Effector memory CD8-positive, alpha-beta T cell (primary cell): Measurements from ENCODE around the gene OR5B3.
"Not testable (repeated sequence)": the region's sequence is repeated elsewhere in the genome, so short reads cannot be mapped to it uniquely, and the experiment has no call there.

Source experiments
- ATAC-seq: fragments of 150-1000 bp; cut with Tn5 transposase; replicated peaks from 2 replicates; pipeline ENCODE4 v1.10.0; 2021; ENCODE audit warnings: mild to moderate bottlenecking, moderate library complexity
- DNase-seq, 3 experiments: peaks; one replicate each; pipeline ENCODE4 v3.0.0; 2021
- H3K27ac Mint-ChIP-seq, 2 donors: one replicate each; pipeline ENCODE4 v1.8.0; 2022; ENCODE audit warnings: mild to moderate bottlenecking in 2 of 2, mixed read lengths in 2 of 2, moderate library complexity in 2 of 2
- H3K27me3 Mint-ChIP-seq, 2 donors: one replicate each; pipeline ENCODE4 v1.8.0; 2022; ENCODE audit warnings: mixed read lengths in 2 of 2
- H3K36me3 Mint-ChIP-seq: one replicate; pipeline ENCODE4 v1.8.0; 2022; ENCODE audit warnings: mild to moderate bottlenecking, moderate library complexity, mixed read lengths; ENCODE audit not compliant: insufficient read depth
- H3K4me1 Mint-ChIP-seq, 2 donors: one replicate each; pipeline ENCODE4 v1.8.0; 2022; ENCODE audit warnings: low read depth in 2 of 2, mixed read lengths in 2 of 2
- H3K4me3 Mint-ChIP-seq, 2 donors: one replicate each; pipeline ENCODE4 v1.8.0; 2022; ENCODE audit warnings: mild to moderate bottlenecking in 2 of 2, mixed read lengths in 2 of 2, moderate library complexity in 2 of 2
- H3K9me3 Mint-ChIP-seq, 2 donors: one replicate each; pipeline ENCODE4 v1.8.0; 2022; ENCODE audit warnings: mixed read lengths in 2 of 2
- total RNA-seq, 9 experiments: gene quantifications; one replicate each; lab custom pipeline; 2026; lab: John Stamatoyannopoulos, UW

The OR5B3 gene
- 0 to 0.12 (median 0) reads per million in 9 experiments for total RNA-seq

- H3K4me3 Mint-ChIP-seq = no peak within 1 kb of the TSS
- no peak for ATAC-seq
- H3K27ac Mint-ChIP-seq = no peak within 1 kb of the TSS
These were observed at the start of gene OR5B3 for GRCh38 chr11:58406774-58407173. TSS of gene OR5B3 (minus strand) at chr11:58406874. CDS start at chr11:58403409, 3,465 bp downstream.

GRCh38 chr11:58451585-58451984 is 44.9 kb upstream of the OR5B3 start:
- Mint-ChIP-seq H3K36me3 (no peaks in the 10 kb centered on the region), H3K27me3 (peaks cover 38 to 42% of the 10 kb centered on the region in 2 donors), H3K9me3 (no peaks in the 10 kb centered on the region), H3K4me3 (no peak overlapping the region), H3K27ac (no peak overlapping the region), H3K4me1 (no peaks in the 10 kb centered on the region)
- ATAC-seq (no peak), DNase-seq (no peak)

More at GRCh38 chr11:58406774-58407173, at the start of gene OR5B3:
- Mint-ChIP-seq H3K27me3 (peaks cover 17 to 46% of the 10 kb centered on the region in 2 donors), H3K4me1 (no peaks in the 10 kb centered on the region), H3K9me3 (peaks cover 7% of the 10 kb centered on the region in 2 donors), H3K36me3 (peaks cover 3% of the 10 kb centered on the region)
- no peak for DNase-seq

- H3K4me1 Mint-ChIP-seq = no peaks in the 10 kb centered on the region
- H3K4me3 Mint-ChIP-seq = no peak overlapping the region
- H3K36me3 Mint-ChIP-seq = no peaks in the 10 kb centered on the region
- ATAC-seq = no peak
- H3K27ac Mint-ChIP-seq = no peak overlapping the region
- no peaks in the 10 kb centered on the region for H3K9me3 Mint-ChIP-seq
- peaks cover 46 to 66% of the 10 kb centered on the region in 2 donors for H3K27me3 Mint-ChIP-seq
- no peak for DNase-seq
These were observed 39.6 kb upstream of the OR5B3 start for GRCh38 chr11:58446294-58446693.

- no peaks in the 10 kb centered on the region for H3K36me3 Mint-ChIP-seq
These were observed 37.6 kb upstream of the OR5B3 start for GRCh38 chr11:58444300-58444699.

GRCh38 chr11:58442136-58442535 is 35.5 kb upstream of the OR5B3 start, which contains the start of gene OR5B12:
TSS of gene OR5B12 (minus strand) at chr11:58442236. CDS start at chr11:58440151, 2,085 bp downstream.
- Mint-ChIP-seq H3K27ac (no peak within 1 kb of the TSS), H3K4me3 (no peak within 1 kb of the TSS), H3K4me1 (no peaks in the 10 kb centered on the region)

More at GRCh38 chr11:58444300-58444699, 37.6 kb upstream of the OR5B3 start:
- peaks cover 48 to 68% of the 10 kb centered on the region in 2 donors for H3K27me3 Mint-ChIP-seq
- H3K4me3 Mint-ChIP-seq = no peak overlapping the region
- ATAC-seq (no peak), DNase-seq (no peak)
- peaks cover 0 to 3% of the 10 kb centered on the region in 2 donors for H3K9me3 Mint-ChIP-seq
- no peak overlapping the region for H3K27ac Mint-ChIP-seq
- no peaks in the 10 kb centered on the region for H3K4me1 Mint-ChIP-seq

GRCh38 chr11:58438486-58438885 is 31.8 kb upstream of the OR5B3 start:
- no peaks in the 10 kb centered on the region for H3K4me1 Mint-ChIP-seq
- H3K27me3 Mint-ChIP-seq = peaks cover 10 to 26% of the 10 kb centered on the region in 2 donors
- ATAC-seq (no peak), DNase-seq (no peak)
- H3K36me3 Mint-ChIP-seq = no peaks in the 10 kb centered on the region
- H3K27ac Mint-ChIP-seq = no peak overlapping the region
- H3K4me3 Mint-ChIP-seq = no peak overlapping the region
- peaks cover 0 to 6% of the 10 kb centered on the region in 2 donors for H3K9me3 Mint-ChIP-seq

More at GRCh38 chr11:58442136-58442535, 35.5 kb upstream of the OR5B3 start, which contains the start of gene OR5B12:
- ATAC-seq = no peak
- no peaks in the 10 kb centered on the region for H3K36me3 Mint-ChIP-seq
- no peak for DNase-seq
- peaks cover 0 to 6% of the 10 kb centered on the region in 2 donors for H3K9me3 Mint-ChIP-seq
- H3K27me3 Mint-ChIP-seq = peaks cover 34 to 57% of the 10 kb centered on the region in 2 donors

- H3K27ac Mint-ChIP-seq = no peak overlapping the region
- no peak for DNase-seq
- H3K9me3 Mint-ChIP-seq = peaks cover 0 to 2% of the 10 kb centered on the region in 2 donors
- H3K36me3 Mint-ChIP-seq = no peaks in the 10 kb centered on the region
- H3K4me1 Mint-ChIP-seq = no peaks in the 10 kb centered on the region
- peaks cover 11 to 17% of the 10 kb centered on the region in 2 donors for H3K27me3 Mint-ChIP-seq
- H3K4me3 Mint-ChIP-seq = no peak overlapping the region
- no peak for ATAC-seq
These were observed 27.5 kb upstream of the OR5B3 start for GRCh38 chr11:58434217-58434616.

- Mint-ChIP-seq H3K9me3 (peaks cover 0 to 2% of the 10 kb centered on the region in 2 donors), H3K36me3 (no peaks in the 10 kb centered on the region), H3K4me1 (no peaks in the 10 kb centered on the region), H3K27me3 (peaks cover 11 to 20% of the 10 kb centered on the region in 2 donors), H3K27ac (no peak overlapping the region), H3K4me3 (no peak overlapping the region)
- no peak for ATAC-seq
- no peak for DNase-seq
These were observed 27.0 kb upstream of the OR5B3 start for GRCh38 chr11:58433638-58434203.

- Mint-ChIP-seq H3K4me1 (no peaks in the 10 kb centered on the region), H3K36me3 (no peaks in the 10 kb centered on the region), H3K9me3 (peaks cover 0 to 2% of the 10 kb centered on the region in 2 donors), H3K27me3 (peaks cover 34 to 44% of the 10 kb centered on the region in 2 donors), H3K4me3 (no peak overlapping the region), H3K27ac (no peak overlapping the region)
- no peak for ATAC-seq
- DNase-seq = no peak
These were observed 22.6 kb upstream of the OR5B3 start for GRCh38 chr11:58429273-58429672.

- H3K9me3 Mint-ChIP-seq = peaks cover 0 to 2% of the 10 kb centered on the region in 2 donors
- no peak for DNase-seq
- H3K4me3 Mint-ChIP-seq = no peak within 1 kb of the TSS
- H3K27me3 Mint-ChIP-seq = peaks cover 34 to 44% of the 10 kb centered on the region in 2 donors
- ATAC-seq = no peak
- H3K27ac Mint-ChIP-seq = no peak within 1 kb of the TSS
- no peaks in the 10 kb centered on the region for H3K36me3 Mint-ChIP-seq
- H3K4me1 Mint-ChIP-seq = no peaks in the 10 kb centered on the region
These were observed 21.3 kb upstream of the OR5B3 start, which contains the start of gene OR5B2 for GRCh38 chr11:58428021-58428420. TSS of gene OR5B2 (minus strand) at chr11:58428121. CDS start at chr11:58423261, 4,860 bp downstream.

- H3K27me3 Mint-ChIP-seq = peaks cover 10 to 23% of the 10 kb centered on the region in 2 donors
- DNase-seq, H3K9me3 Mint-ChIP-seq, ATAC-seq, H3K4me1 Mint-ChIP-seq, H3K4me3 Mint-ChIP-seq, H3K36me3 Mint-ChIP-seq, H3K27ac Mint-ChIP-seq: not testable (repeated sequence)
These were observed 7.1 kb downstream of the OR5B3 start for GRCh38 chr11:58399622-58400021.

GRCh38 chr11:58395581-58395980 is 11.1 kb downstream of the OR5B3 start:
- no peak for DNase-seq
- Mint-ChIP-seq H3K4me3 (no peak overlapping the region), H3K27me3 (peaks cover 12 to 13% of the 10 kb centered on the region in 2 donors), H3K9me3 (no peaks in the 10 kb centered on the region), H3K36me3 (no peaks in the 10 kb centered on the region), H3K4me1 (no peaks in the 10 kb centered on the region), H3K27ac (no peak overlapping the region)
- ATAC-seq = no peak

GRCh38 chr11:58394195-58394594 is 12.5 kb downstream of the OR5B3 start:
- H3K36me3 Mint-ChIP-seq = no peaks in the 10 kb centered on the region
- no peak overlapping the region for H3K27ac Mint-ChIP-seq
- no peaks in the 10 kb centered on the region for H3K4me1 Mint-ChIP-seq
- H3K27me3 Mint-ChIP-seq = peaks cover 12 to 13% of the 10 kb centered on the region in 2 donors
- ATAC-seq (no peak), DNase-seq (no peak)
- H3K9me3 Mint-ChIP-seq = no peaks in the 10 kb centered on the region
- H3K4me3 Mint-ChIP-seq = no peak overlapping the region

- Mint-ChIP-seq H3K27ac (no peak overlapping the region), H3K27me3 (peaks cover 12 to 13% of the 10 kb centered on the region in 2 donors), H3K4me1 (no peaks in the 10 kb centered on the region), H3K36me3 (no peaks in the 10 kb centered on the region), H3K4me3 (no peak overlapping the region), H3K9me3 (no peaks in the 10 kb centered on the region)
- DNase-seq (no peak), ATAC-seq (no peak)
These were observed 13.9 kb downstream of the OR5B3 start for GRCh38 chr11:58392746-58393145.
